Endothelial cell of umbilical vein (primary cell): Measurements from ENCODE around the gene CNOT10. TPM values are rescaled to one million over a fixed set of nuclear protein-coding genes. Genes with fewer than 3 reads are reported as not detected.

Source experiments
- BruUV-seq: library from RNA; stranded (reverse); fragments of 400-500 nt; replicated peaks from 2 replicates; lab custom pipeline; 2021; lab: Mats Ljungman, UMichigan
- CTCF ChIA-PET: fragments of 300-600, 350-600 bp; sonication (Branson Sonifier 250); formaldehyde crosslinking; loops from one replicate; lab custom pipeline; 2021; ENCODE audit warnings: antibody characterized with exemption, inconsistent platforms; lab: Charles Lee
- POLR2A ChIA-PET: fragments of 300-600, 350-600 bp; sonication (Branson Sonifier 250); formaldehyde crosslinking; loops from one replicate; lab custom pipeline; 2021; ENCODE audit warnings: antibody characterized with exemption, inconsistent platforms; lab: Charles Lee
- DNase-seq: peaks from one replicate; pipeline ENCODE4 v3.0.0-alpha.2; 2011; ENCODE audit warnings: low read depth, low spot score
- FAIRE-seq: peaks from 2 replicates; lab custom pipeline; 2011; peaks lifted over from hg19 to GRCh38; lab: Jason Lieb, UNC
- H2AFZ ChIP-seq: 2 replicates; pipeline ENCODE4 v1.6.0; 2012; ENCODE audit warnings: low read depth, low read length, control low read depth, inconsistent platforms
- H3K27ac ChIP-seq: 2 replicates; pipeline ENCODE4 v1.5.1; 2011; ENCODE audit warnings: low read depth, mild to moderate bottlenecking, control low read depth, low read length, moderate library complexity; ENCODE audit not compliant: insufficient read depth
- H3K27me3 ChIP-seq, 2 experiments: 2 replicates each; pipeline versions ENCODE4 v1.6.0 to v1.6.1; 2011; ENCODE audit warnings: low read length in 2 of 2, mixed read lengths in 1 of 2; ENCODE audit not compliant: control insufficient read depth in 2 of 2, insufficient read depth in 2 of 2
- H3K36me3 ChIP-seq, 2 experiments: 2 replicates in 1 of 2; 3 replicates in 1 of 2; pipeline ENCODE4 v1.5.1; 2011; ENCODE audit warnings: low read length in 2 of 2, mild to moderate bottlenecking in 1 of 2, moderate library complexity in 1 of 2; ENCODE audit not compliant: control insufficient read depth in 2 of 2, insufficient read depth in 2 of 2; ENCODE audit errors: extremely low read depth in 1 of 2
- H3K4me1 ChIP-seq: 3 replicates; pipeline ENCODE4 v1.5.1; 2011; ENCODE audit warnings: mild to moderate bottlenecking, low read length; ENCODE audit not compliant: control insufficient read depth, insufficient read depth; ENCODE audit errors: extremely low read depth
- H3K4me2 ChIP-seq: 2 replicates; pipeline ENCODE4 v1.6.1; 2011; ENCODE audit warnings: low read length, control low read depth, mixed read lengths; ENCODE audit not compliant: insufficient read depth
- H3K4me3 ChIP-seq, 3 experiments: fragments of 200-600 bp in 1 of 3; sonication (generic), shearing (Covaris generic) in 1 of 3; replicated peaks in 1 of 3; 2 replicates each; pipeline ENCODE4 v1.5.1; 2011 to 2016; ENCODE audit warnings: control low read depth in 3 of 3, low read length in 3 of 3, mild to moderate bottlenecking in 2 of 3, inconsistent platforms in 1 of 3, low read depth in 1 of 3, moderate library complexity in 1 of 3; ENCODE audit not compliant: insufficient read depth in 1 of 3
- H3K79me2 ChIP-seq: 2 replicates; pipeline ENCODE4 v1.6.0; 2012; ENCODE audit warnings: low read length, inconsistent platforms; ENCODE audit not compliant: control insufficient read depth, insufficient read depth
- H3K9ac ChIP-seq: replicated peaks from 2 replicates; pipeline ENCODE3; 2011; ENCODE audit warnings: low read length, control low read depth; ENCODE audit not compliant: insufficient read depth; ENCODE audit errors: extremely low read depth
- H3K9me1 ChIP-seq: replicated peaks from 3 replicates; pipeline ENCODE4 v1.6.0; 2011; ENCODE audit warnings: mild to moderate bottlenecking, low read length; ENCODE audit not compliant: control insufficient read depth, insufficient read depth; ENCODE audit errors: extremely low read depth
- H3K9me3 ChIP-seq: replicated peaks from 2 replicates; pipeline ENCODE4 v1.5.1; 2012; ENCODE audit warnings: low read length, inconsistent platforms; ENCODE audit not compliant: control insufficient read depth, insufficient read depth
- H4K20me1 ChIP-seq: replicated peaks from 2 replicates; pipeline ENCODE3; 2011; ENCODE audit warnings: mild to moderate bottlenecking, low read length; ENCODE audit not compliant: control insufficient read depth, insufficient read depth; ENCODE audit errors: extremely low read depth
- EZH2 ChIP-seq: IDR thresholded peaks from 2 replicates; pipeline ENCODE4 v1.6.1; 2012; ENCODE audit warnings: borderline replicate concordance, low read depth, mild to moderate bottlenecking, moderate library complexity, low read length, inconsistent platforms; ENCODE audit not compliant: severe bottlenecking
- FOS ChIP-seq: IDR thresholded peaks from 2 replicates; pipeline ENCODE4 v1.6.1; 2011; ENCODE audit warnings: mild to moderate bottlenecking, low read length, moderate library complexity, borderline replicate concordance; ENCODE audit not compliant: insufficient read depth
- GATA2 ChIP-seq: IDR thresholded peaks from 2 replicates; pipeline ENCODE4 v1.7.0; 2011; ENCODE audit warnings: low read depth, mild to moderate bottlenecking, moderate library complexity, mixed read lengths, low read length; ENCODE audit not compliant: insufficient read length, insufficient read depth
- JUN ChIP-seq: IDR thresholded peaks from 2 replicates; pipeline ENCODE4 v1.6.1; 2011; ENCODE audit warnings: borderline replicate concordance, low read depth; ENCODE audit not compliant: insufficient read length, insufficient read depth
- MYC ChIP-seq: IDR thresholded peaks from one replicate; pipeline ENCODE4 v1.6.1; 2011; ENCODE audit warnings: mild to moderate bottlenecking, low read depth, low read length
- POLR2A ChIP-seq: IDR thresholded peaks from 2 replicates; pipeline ENCODE4 v1.6.1; 2012; ENCODE audit warnings: low read depth, mild to moderate bottlenecking, control low read depth, low read length
- POLR2AphosphoS5 ChIP-seq: IDR thresholded peaks from 2 replicates; pipeline ENCODE4 v1.6.1; 2012; ENCODE audit warnings: low read depth, mild to moderate bottlenecking, control low read depth, low read length, moderate library complexity; ENCODE audit not compliant: insufficient read depth
- dilution Hi-C: fragments of 300-500 bp; cut with MboI; formaldehyde crosslinking; loops from one replicate; pipeline ENCODE4 v1.15.0; 2019; ENCODE audit warnings: low sequenced_read_pairs; ENCODE audit not compliant: extremely low pct_ligation_motif_present
- intact Hi-C: fragments of 100-400 bp; cut with micrococcal nuclease; formaldehyde crosslinking; loops from one replicate; pipeline ENCODE4 v1.10.0; 2022
- polyA plus RNA-seq, 4 experiments: library from polyadenylated mRNA; depleted of rRNA in 3 of 4; stranded (reverse) in 3 of 4; unstranded in 1 of 4; fragments of >200 nt; gene quantifications; 2 replicates each; pipeline versions ENCODE4 v1.2.1 to v1.2.3, GENCODE V29; 2011 to 2012; ENCODE audit warnings: missing spikeins in 1 of 4
- total RNA-seq: library from RNA; stranded (reverse); gene quantifications from 2 replicates; pipeline ENCODE4 v1.2.3, GENCODE V29; 2021
- TF ChIP-seq, protein P1 (sequence below), 2 donors: IDR thresholded peaks; 1 replicate in 1 of 2; 2 replicates in 1 of 2; pipeline ENCODE4 v1.5.1; 2011; ENCODE audit warnings: low read length in 2 of 2, mild to moderate bottlenecking in 2 of 2, moderate library complexity in 2 of 2, control low read depth in 1 of 2, inconsistent platforms in 1 of 2, low read depth in 1 of 2; ENCODE audit not compliant: insufficient read depth in 1 of 2; ENCODE audit errors: extremely low read depth in 1 of 2
- TF ChIP-seq, protein P2 (sequence below): IDR thresholded peaks from 2 replicates; pipeline ENCODE4 v1.6.1; 2011; ENCODE audit not compliant: insufficient read depth, insufficient read length

CNOT10 gene
- total and polyA plus RNA-seq, 2 donors (not counting 3 experiments of a cell fraction or from before 2014, with no cell fraction given): 23.6 to 28.6 TPM

DNA sequence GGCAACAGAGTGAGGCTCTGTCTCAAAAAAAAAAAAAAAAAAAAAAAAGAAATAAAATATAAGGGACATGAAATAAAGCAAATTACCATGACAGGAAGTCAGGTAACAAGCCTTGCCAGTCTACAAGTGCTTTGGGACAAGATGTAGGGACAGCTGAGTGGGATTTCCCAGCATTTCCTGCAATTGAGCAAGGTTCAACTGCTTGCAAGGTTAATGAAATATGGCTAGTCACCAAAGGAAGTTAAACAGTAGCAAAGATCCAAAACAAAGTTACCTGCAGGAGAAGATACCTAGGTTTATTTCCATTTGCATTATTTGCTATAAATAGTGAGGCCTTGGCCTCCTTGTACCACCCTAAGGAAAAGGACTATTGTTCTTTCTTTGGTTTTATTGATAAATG is 22.3 kb upstream of the CNOT10 start:
- CTCF ChIA-PET: interaction anchor here (0.6 to 1.8 kb wide), 4 partner anchors 20 to 156 kb away, joined by 3 to 4 read pairs (median 3); no protein-coding TSS in a partner anchor

More for the DNA sequence above, 22.3 kb upstream of the CNOT10 start:
- Histone ChIP-seq H4K20me1 (no peaks in the 10 kb centered on the region), H3K9ac (no peak overlapping the region), H3K4me3 (no peak overlapping the region), H3K9me3 (no peaks in the 10 kb centered on the region), H3K27me3 (peaks cover 5 to 12% of the 10 kb centered on the region in 2 experiments), H3K9me1 (no peaks in the 10 kb centered on the region), H3K27ac (no peak overlapping the region), H3K36me3 (no peaks in the 10 kb centered on the region), H2AFZ (no peak overlapping the region), H3K79me2 (no peaks in the 10 kb centered on the region), H3K4me1 (no peaks in the 10 kb centered on the region), H3K4me2 (no peak overlapping the region)
- BruUV-seq: no TSS peak
- DNase-seq (no peak), FAIRE-seq (no peak)
- dilution Hi-C loops (no loop called here), intact Hi-C loops (loop anchor here (5.0 kb wide), 1 partner anchor 270 kb away; the partner anchor contains the start of gene CMTM7)
- POLR2A ChIA-PET: no interaction called here
- no peak for TF ChIP-seq POLR2AphosphoS5
- no peak for TF ChIP-seq GATA2
- no peak for TF ChIP-seq POLR2A
- no peak for TF ChIP-seq JUN
- TF ChIP-seq EZH2: no peak
- TF ChIP-seq, protein P1, sequence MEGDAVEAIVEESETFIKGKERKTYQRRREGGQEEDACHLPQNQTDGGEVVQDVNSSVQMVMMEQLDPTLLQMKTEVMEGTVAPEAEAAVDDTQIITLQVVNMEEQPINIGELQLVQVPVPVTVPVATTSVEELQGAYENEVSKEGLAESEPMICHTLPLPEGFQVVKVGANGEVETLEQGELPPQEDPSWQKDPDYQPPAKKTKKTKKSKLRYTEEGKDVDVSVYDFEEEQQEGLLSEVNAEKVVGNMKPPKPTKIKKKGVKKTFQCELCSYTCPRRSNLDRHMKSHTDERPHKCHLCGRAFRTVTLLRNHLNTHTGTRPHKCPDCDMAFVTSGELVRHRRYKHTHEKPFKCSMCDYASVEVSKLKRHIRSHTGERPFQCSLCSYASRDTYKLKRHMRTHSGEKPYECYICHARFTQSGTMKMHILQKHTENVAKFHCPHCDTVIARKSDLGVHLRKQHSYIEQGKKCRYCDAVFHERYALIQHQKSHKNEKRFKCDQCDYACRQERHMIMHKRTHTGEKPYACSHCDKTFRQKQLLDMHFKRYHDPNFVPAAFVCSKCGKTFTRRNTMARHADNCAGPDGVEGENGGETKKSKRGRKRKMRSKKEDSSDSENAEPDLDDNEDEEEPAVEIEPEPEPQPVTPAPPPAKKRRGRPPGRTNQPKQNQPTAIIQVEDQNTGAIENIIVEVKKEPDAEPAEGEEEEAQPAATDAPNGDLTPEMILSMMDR (IDR thresholded peaks at IDR 0.05; ENCODE audit: extremely low read depth in 1 of 2, insufficient read depth in 1 of 2, low read depth in 1 of 2, low read length in 2 of 2): no peak
- TF ChIP-seq, protein P2, sequence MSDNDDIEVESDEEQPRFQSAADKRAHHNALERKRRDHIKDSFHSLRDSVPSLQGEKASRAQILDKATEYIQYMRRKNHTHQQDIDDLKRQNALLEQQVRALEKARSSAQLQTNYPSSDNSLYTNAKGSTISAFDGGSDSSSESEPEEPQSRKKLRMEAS: no peak
- TF ChIP-seq FOS: no peak
- TF ChIP-seq MYC: no peak
